ENCODE results near the gene SERINC3.
"Not testable (repeated sequence)": the region's sequence is repeated elsewhere in the genome, so short reads cannot be mapped to it uniquely, and the experiment has no call there.

Gene SERINC3

DNA sequence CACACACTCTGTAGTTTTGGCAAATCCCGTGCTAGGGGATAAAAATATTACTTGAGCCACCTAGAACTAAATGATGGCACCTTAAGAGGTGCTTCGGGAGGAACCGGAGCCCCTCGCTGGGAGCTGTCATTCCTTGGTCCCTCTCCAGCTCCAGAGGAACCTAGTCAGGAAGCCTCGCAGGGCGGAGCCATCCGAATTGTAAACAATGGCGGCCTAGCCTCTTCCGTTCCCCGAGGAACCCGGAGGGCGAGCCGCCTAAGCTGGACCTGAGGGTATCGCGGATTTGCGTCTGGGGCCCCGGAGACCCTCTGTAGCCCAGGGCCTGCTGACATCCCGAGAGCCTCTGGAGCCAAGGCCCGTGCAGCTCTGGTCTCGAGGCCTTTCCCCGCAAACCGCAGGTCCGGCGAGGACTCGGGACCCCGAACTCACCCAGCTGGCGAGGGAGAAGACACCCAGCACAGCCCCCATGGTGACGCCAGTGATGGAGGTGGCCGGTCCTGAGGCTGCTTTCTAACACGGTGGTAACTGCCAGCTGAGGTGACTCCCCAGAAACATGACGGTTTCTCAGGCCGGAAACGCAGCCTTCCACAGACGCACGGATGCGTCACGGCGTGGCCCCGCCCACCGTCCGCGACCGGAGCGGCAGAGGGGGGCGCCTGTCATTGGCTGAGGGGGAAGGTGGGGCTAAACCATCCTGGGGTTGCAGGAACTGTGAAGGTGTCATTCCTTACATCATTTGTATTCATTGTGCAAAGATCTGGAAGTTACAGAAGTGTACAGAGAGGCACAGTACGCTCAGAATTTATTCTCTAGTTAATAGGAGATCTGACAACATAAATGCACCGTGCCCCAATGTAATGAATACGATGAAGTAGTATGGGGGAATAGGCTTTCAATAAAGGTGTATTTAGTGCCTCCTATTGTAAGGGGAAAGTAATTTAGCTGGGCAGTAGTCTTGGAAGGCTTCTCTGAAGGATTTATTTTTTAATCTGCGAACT, at the start of gene SERINC3:
SERINC3 (minus strand) TSS at position 587 of the 998 bp plus-strand sequence; CDS start at position 468, 119 bp downstream.
- peak within 1 kb of the TSS; percentile 100 for H3K4me3 ChIP-seq (ENCODE audit: low read depth, low read length)
- peak; percentile 98 for DNase-seq (ENCODE audit: low read depth)
- TF ChIP-seq, protein P1, sequence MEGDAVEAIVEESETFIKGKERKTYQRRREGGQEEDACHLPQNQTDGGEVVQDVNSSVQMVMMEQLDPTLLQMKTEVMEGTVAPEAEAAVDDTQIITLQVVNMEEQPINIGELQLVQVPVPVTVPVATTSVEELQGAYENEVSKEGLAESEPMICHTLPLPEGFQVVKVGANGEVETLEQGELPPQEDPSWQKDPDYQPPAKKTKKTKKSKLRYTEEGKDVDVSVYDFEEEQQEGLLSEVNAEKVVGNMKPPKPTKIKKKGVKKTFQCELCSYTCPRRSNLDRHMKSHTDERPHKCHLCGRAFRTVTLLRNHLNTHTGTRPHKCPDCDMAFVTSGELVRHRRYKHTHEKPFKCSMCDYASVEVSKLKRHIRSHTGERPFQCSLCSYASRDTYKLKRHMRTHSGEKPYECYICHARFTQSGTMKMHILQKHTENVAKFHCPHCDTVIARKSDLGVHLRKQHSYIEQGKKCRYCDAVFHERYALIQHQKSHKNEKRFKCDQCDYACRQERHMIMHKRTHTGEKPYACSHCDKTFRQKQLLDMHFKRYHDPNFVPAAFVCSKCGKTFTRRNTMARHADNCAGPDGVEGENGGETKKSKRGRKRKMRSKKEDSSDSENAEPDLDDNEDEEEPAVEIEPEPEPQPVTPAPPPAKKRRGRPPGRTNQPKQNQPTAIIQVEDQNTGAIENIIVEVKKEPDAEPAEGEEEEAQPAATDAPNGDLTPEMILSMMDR (conservative IDR thresholded peaks at IDR 0.05; ENCODE audit: low read depth, low read length) = no peak

DNA sequence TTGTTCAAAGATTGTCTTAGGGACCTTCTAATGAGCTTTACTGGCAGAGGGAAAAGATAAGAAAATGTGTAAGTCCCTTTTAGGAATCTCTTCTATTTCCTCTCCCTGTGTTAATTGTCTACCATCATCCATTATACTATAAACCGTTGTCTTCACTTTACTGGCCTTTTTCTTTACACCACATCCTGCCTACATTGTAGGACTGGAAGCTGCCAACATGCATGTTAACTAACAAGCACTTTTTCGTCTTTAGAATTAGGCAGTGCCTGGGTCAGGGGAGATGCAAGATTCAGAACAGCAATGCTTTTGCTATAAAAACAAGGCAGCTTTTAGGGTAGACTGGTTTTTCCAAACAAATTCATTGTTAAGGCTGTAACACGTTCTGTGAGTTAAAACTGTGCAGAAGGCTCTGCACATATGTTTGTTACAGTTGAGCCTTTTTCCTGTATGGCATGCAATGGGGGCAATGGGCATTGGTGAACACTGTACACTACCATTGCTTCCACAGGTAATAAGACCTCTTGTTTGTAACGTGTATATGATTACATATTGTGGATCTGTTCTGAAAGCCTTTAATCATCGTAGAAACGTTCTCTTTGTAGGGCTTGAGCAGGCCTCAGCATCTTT, 49.6 kb upstream of the SERINC3 start:
- no peak overlapping the region for H3K4me3 ChIP-seq (ENCODE audit: low read depth, low read length)
- TF ChIP-seq, protein P1 (conservative IDR thresholded peaks at IDR 0.05; ENCODE audit: low read depth, low read length) = no peak
- no peak for DNase-seq (ENCODE audit: low read depth)

DNA sequence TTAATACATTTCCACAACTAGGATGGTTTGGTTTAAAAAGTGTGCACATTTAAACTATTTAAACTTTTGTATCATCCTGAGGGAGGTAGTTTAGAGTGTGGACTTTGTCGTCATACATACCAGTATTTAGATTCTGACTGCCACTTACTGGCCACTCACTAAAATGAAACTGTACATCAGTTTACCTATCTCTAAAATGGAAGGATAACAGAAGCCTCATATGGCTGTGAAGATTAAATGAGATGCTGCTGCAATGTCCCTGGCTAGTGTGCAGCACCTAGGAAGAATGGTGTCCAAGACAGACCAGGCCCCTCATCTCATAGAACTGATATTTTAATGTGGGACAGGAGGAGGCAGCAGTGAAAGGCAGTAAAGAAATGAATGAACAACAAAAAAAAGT, 48.5 kb upstream of the SERINC3 start:
- H3K4me3 ChIP-seq (ENCODE audit: low read depth, low read length) = no peak overlapping the region
- no peak for DNase-seq (ENCODE audit: low read depth)
- TF ChIP-seq, protein P1 (conservative IDR thresholded peaks at IDR 0.05; ENCODE audit: low read depth, low read length) = no peak

DNA sequence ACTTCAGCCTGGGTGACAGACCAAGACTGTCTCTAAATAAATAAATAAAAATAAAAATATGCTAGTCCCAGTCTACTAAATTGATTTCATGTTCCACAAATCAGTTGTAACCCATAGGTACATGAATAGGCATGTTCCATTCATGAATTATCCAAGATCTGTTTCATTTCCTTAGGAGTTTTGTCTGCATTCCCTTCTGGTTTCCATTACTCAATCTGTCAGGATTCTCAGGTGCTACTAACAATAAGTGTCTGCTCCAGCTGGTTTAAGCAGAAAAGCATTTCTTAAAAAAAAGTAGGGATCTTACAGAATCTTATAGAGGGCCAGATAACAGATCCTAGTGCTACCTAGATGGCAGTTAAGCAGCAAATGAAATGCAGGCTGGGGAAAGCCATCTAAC, 44.9 kb upstream of the SERINC3 start:
- TF ChIP-seq, protein P1 (conservative IDR thresholded peaks at IDR 0.05; ENCODE audit: low read depth, low read length) = no peak
- no peak overlapping the region for H3K4me3 ChIP-seq (ENCODE audit: low read depth, low read length)
- DNase-seq (ENCODE audit: low read depth) = no peak

DNA sequence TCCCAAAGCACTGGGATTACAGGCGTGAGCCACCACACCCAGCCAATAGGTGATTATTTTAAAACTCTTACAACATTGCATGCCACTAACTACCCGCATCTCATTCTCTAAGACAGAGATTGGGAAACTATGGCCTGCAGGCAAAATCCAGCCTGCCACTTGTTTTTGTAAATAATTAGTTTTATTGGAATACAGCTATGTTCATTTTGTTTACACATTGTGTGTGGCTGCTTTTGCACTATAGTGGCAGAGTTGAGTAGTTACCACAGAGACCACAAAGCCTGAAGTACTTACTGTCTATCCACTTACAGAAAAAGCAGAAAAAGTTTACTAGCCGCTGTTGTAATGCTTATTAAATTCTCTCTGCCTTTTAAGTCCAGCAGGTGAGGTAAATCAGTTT, 44.1 kb upstream of the SERINC3 start:
- DNase-seq (ENCODE audit: low read depth) = no peak
- no peak overlapping the region for H3K4me3 ChIP-seq (ENCODE audit: low read depth, low read length)
- TF ChIP-seq, protein P1 (conservative IDR thresholded peaks at IDR 0.05; ENCODE audit: low read depth, low read length) = no peak

DNA sequence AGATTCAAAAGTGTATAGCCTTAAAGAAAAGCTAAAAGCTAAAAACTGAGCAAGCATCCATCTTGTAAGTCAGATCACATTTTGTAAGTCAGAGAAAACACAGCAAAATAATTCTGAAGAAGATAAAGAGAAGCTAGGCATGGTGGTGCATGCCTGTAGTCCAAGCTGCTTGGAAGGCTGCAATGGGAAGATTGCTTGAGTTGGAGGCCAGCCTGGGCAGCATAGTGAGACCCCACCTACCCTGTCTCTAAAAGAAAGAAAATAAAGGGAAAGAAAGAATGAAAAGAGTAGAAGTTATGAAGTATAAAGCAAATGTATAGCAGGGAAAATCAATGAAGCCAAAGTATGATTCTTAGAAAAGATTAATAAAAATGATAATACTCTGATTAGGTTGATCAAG, 40.0 kb upstream of the SERINC3 start:
- DNase-seq (ENCODE audit: low read depth) = no peak
- TF ChIP-seq, protein P1 (conservative IDR thresholded peaks at IDR 0.05; ENCODE audit: low read depth, low read length) = no peak
- H3K4me3 ChIP-seq (ENCODE audit: low read depth, low read length) = no peak overlapping the region

DNA sequence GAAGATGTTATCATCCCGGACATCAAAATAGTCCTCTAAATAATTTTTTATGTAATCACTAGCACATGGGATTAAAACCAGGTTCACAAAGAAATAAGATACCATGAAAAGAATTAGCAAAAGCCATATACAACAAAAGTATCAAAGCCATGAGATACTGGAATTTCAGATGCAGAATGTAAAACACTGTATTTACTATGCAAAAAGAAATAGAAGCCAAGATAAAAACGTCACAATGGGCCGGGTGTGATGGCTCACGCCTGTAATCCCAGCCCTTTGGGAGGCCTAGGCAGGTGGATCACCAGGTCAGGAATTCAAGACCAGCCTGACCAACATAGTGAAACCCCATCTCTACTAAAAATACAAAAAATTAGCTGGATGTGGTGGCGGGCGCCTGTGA, 38.9 kb upstream of the SERINC3 start:
- H3K4me3 ChIP-seq (ENCODE audit: low read depth, low read length); DNase-seq (ENCODE audit: low read depth): not testable (repeated sequence)
